Esophagus squamous epithelium (tissue), 5 donors: ENCODE data around the gene ACCS. TPM values are rescaled to one million over a fixed set of nuclear protein-coding genes. Genes with fewer than 3 reads are reported as not detected.
A peak's percentile ranks its signal among the peaks of the same experiment; 100 is the strongest.

ENCODE experiments used
- DNase-seq: peaks from one replicate; lab custom pipeline; 2025; lab: John Stamatoyannopoulos, UW
- H3K27ac ChIP-seq, 4 donors: fragments of 200-600 bp; sonication (generic); one replicate each; pipeline ENCODE4 v1.5.1; 2016 to 2019; ENCODE audit warnings: mild to moderate bottlenecking in 1 of 4
- H3K27me3 ChIP-seq, 4 donors: fragments of 200-600 bp; sonication (generic); 1 replicate in 3 of 4; 2 replicates in 1 of 4; pipeline versions ENCODE4 v1.5.1 to v1.6.0; 2017 to 2021; ENCODE audit warnings: antibody characterized with exemption in 1 of 4
- H3K36me3 ChIP-seq, 3 donors: fragments of 200-600 bp; sonication (generic); one replicate each; pipeline ENCODE4 v1.5.1; 2016 to 2019
- H3K4me1 ChIP-seq, 3 donors: fragments of 200-600 bp; sonication (generic); one replicate each; pipeline ENCODE4 v1.5.1; 2017 to 2019
- H3K4me3 ChIP-seq, 4 donors: fragments of 200-600 bp; sonication (generic); 1 replicate in 3 of 4; 2 replicates in 1 of 4; pipeline ENCODE4 v1.5.1; 2016 to 2019; ENCODE audit warnings: mild to moderate bottlenecking in 2 of 4, moderate library complexity in 1 of 4
- H3K9me3 ChIP-seq, 3 donors: fragments of 200-600 bp; sonication (generic); one replicate each; pipeline ENCODE4 v1.5.1; 2016 to 2019
- POLR2A ChIP-seq, 4 donors: fragments of 450-650 bp; IDR thresholded peaks; one replicate each; pipeline ENCODE4 v1.6.1; 2017; ENCODE audit warnings: antibody characterized with exemption in 4 of 4, mild to moderate bottlenecking in 4 of 4, moderate library complexity in 3 of 4
- WGBS, 2 donors: methylation state at CpG; one replicate each; pipeline ENCODE4 v1.1.5; 2018; 5-methylcytosine and 5-hydroxymethylcytosine counted together
- intact Hi-C: fragments of 100-400 bp; cut with DNase I; formaldehyde crosslinking; loops from one replicate; pipeline ENCODE4 v1.15.0; 2022
- total RNA-seq, 4 donors: library from RNA; depleted of rRNA; stranded (reverse); fragments of >200 nt; gene quantifications; one replicate each; pipeline ENCODE4 v1.1.0, GENCODE V29; 2016
- TF ChIP-seq, protein P1 (sequence below), 6 experiments: fragments of 450-650 bp in 4 of 6; fragments of 200-600 bp in 2 of 6; sonication (generic) in 2 of 6; IDR thresholded peaks; one replicate each; pipeline ENCODE4 v1.5.1; 2016 to 2019; ENCODE audit warnings: antibody characterized with exemption in 6 of 6, mild to moderate bottlenecking in 4 of 6, moderate library complexity in 4 of 6
- donor health status: DM: yes; HTN: yes; CAD: no.

Gene ACCS
- total RNA-seq, 4 donors from 2014 or later: 3.4 to 22.1 (median 4.9) TPM

DNA sequence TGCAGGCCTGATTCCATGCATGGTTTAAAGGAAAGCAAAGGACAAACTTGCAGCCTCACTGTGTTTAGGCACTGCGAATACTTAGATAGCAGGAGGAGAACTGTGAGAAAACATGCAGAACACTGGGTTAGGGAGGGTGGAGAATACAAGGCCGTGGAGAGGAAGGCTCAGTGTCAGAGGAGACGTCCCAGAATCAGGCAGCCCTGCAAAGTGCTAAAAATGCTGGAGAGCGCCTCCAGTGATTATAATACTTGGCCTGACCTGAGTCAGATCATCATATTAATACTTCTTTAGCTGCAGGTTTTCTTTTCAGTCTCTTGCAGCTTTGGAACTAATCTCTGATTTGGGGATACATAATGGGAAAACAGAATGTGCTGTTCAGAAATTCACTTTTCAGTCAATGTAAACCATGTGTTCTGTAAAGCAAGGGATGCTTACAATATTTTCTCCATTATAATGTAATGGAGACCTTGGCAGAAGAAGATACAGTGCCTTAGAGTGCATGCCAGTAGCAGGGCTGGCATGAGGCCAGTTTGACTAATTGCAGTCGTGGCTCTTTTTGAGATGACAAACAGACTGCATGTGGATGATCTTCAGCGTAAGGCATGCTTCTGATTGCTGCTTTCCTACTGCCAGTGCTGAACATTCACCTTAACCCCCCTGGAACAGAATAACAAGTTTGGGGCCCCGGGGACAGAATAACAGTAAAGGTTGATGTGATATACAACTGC, 46.2 kb downstream of the ACCS start:
- no peak for DNase-seq
- TF ChIP-seq, protein P1, sequence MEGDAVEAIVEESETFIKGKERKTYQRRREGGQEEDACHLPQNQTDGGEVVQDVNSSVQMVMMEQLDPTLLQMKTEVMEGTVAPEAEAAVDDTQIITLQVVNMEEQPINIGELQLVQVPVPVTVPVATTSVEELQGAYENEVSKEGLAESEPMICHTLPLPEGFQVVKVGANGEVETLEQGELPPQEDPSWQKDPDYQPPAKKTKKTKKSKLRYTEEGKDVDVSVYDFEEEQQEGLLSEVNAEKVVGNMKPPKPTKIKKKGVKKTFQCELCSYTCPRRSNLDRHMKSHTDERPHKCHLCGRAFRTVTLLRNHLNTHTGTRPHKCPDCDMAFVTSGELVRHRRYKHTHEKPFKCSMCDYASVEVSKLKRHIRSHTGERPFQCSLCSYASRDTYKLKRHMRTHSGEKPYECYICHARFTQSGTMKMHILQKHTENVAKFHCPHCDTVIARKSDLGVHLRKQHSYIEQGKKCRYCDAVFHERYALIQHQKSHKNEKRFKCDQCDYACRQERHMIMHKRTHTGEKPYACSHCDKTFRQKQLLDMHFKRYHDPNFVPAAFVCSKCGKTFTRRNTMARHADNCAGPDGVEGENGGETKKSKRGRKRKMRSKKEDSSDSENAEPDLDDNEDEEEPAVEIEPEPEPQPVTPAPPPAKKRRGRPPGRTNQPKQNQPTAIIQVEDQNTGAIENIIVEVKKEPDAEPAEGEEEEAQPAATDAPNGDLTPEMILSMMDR (IDR thresholded peaks at IDR 0.05): no peak
- no peak for TF ChIP-seq POLR2A (IDR thresholded peaks at IDR 0.05)
- WGBS, 2 donors: 63 to 67% methylated on average over 6 to 7 of the region's 7 CpGs
- Histone ChIP-seq H3K27ac (no peak overlapping the region), H3K36me3 (peaks cover 7 to 91% (median 11%) of the 10 kb centered on the region in 3 donors), H3K27me3 (no peaks in the 10 kb centered on the region), H3K9me3 (no peaks in the 10 kb centered on the region), H3K4me3 (no peak overlapping the region), H3K4me1 (peaks cover 0 to 19% (median 4%) of the 10 kb centered on the region in 3 donors)
- intact Hi-C loops: no loop called here

DNA sequence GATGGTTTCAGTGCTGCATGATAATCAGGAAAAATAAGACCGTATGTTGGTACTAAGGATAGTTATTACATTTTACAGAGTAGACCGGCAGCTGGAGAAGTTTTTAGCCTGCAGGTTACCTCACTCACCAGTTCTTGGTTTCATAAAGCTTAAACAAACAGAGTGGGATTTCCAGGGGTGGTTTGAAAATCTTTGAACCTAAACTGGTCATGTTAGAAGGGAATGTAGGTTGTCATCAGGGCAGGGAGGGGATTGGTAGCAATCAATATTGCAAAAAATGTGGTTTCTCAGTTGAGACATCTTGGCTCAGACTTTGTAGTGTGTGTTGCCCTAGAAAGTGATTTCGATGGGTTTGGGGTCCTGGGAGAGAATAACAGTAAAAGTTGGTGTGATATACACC, 46.9 kb downstream of the ACCS start:
- Histone ChIP-seq H3K4me3 (no peak overlapping the region), H3K27me3 (no peaks in the 10 kb centered on the region), H3K9me3 (no peaks in the 10 kb centered on the region), H3K36me3 (peaks cover 7 to 91% (median 8%) of the 10 kb centered on the region in 3 donors), H3K4me1 (peaks cover 0 to 19% (median 4%) of the 10 kb centered on the region in 3 donors), H3K27ac (no peak overlapping the region)
- no peak for DNase-seq
- 76 to 83% methylated on average over 2 to 3 of the region's 3 CpGs for WGBS, 2 donors
- intact Hi-C loops: no loop called here
- TF ChIP-seq, protein P1 (IDR thresholded peaks at IDR 0.05): no peak
- no peak for TF ChIP-seq POLR2A (IDR thresholded peaks at IDR 0.05)

DNA sequence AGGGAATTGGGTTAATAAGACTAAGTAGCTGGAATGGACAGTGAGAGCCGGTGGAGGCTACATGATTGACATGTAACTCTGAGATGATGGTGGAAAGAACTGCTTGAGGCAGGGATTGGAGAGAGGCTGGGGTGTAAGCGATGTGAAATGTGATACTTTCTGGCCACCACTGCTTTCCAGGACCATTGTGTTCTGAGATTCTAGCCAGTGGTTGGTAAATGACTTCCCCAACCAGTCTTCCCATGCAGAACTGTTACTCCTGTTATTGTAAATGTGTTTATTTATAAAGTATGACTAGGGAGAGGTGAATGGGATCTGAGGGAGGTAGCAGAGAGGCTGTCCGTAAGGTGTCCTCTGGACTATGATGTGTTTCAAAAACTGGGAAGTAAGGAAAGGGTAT, 47.5 kb downstream of the ACCS start:
- 90 to 93% methylated on average over 3 of the region's 3 CpGs for WGBS, 2 donors
- TF ChIP-seq, protein P1 (IDR thresholded peaks at IDR 0.05): no peak
- TF ChIP-seq POLR2A (IDR thresholded peaks at IDR 0.05): no peak
- Histone ChIP-seq H3K36me3 (peaks cover 4 to 91% (median 5%) of the 10 kb centered on the region in 3 donors), H3K27ac (no peak overlapping the region), H3K27me3 (no peaks in the 10 kb centered on the region), H3K9me3 (no peaks in the 10 kb centered on the region), H3K4me1 (peaks cover 0 to 19% (median 4%) of the 10 kb centered on the region in 3 donors), H3K4me3 (no peak overlapping the region)
- DNase-seq: no peak
- intact Hi-C loops: no loop called here

- no peak for DNase-seq
- WGBS, 2 donors: 65 to 74% methylated on average over 3 of the region's 3 CpGs
- Histone ChIP-seq H3K4me3 (no peak overlapping the region), H3K27me3 (no peaks in the 10 kb centered on the region), H3K36me3 (peaks cover 0 to 99% (median 4%) of the 10 kb centered on the region in 3 donors), H3K4me1 (peaks cover 0 to 12% (median 4%) of the 10 kb centered on the region in 3 donors), H3K27ac (no peak overlapping the region), H3K9me3 (no peaks in the 10 kb centered on the region)
- TF ChIP-seq, protein P1 (IDR thresholded peaks at IDR 0.05): no peak
- TF ChIP-seq POLR2A (IDR thresholded peaks at IDR 0.05): no peak
- intact Hi-C loops: no loop called here
Observed at GRCh38 chr11:44116234-44116830, 50.3 kb downstream of the ACCS start.

GRCh38 chr11:44120169-44120568, 54.1 kb downstream of the ACCS start:
- Histone ChIP-seq H3K9me3 (no peaks in the 10 kb centered on the region), H3K27me3 (no peaks in the 10 kb centered on the region), H3K4me3 (no peak overlapping the region), H3K27ac (no peak overlapping the region), H3K4me1 (no peaks in the 10 kb centered on the region), H3K36me3 (peaks cover 0 to 98% (median 4%) of the 10 kb centered on the region in 3 donors)
- WGBS, 2 donors: 73 to 84% methylated on average over 5 of the region's 5 CpGs
- intact Hi-C loops: no loop called here
- no peak for DNase-seq
- no peak for TF ChIP-seq POLR2A (IDR thresholded peaks at IDR 0.05)
- TF ChIP-seq, protein P1 (IDR thresholded peaks at IDR 0.05): peak in 3 of 6 experiments; percentile 12 to 40 (median 16)
